Stimulated activated CD4-positive, alpha-beta T cell treated with anti-CD3 and anti-CD28 coated beads, Interleukin-1b, Interleukin-23, amount 100 ng/mL, for 1 hour (primary cell): ENCODE data around the gene ATG13.

ENCODE experiments used
- DNase-seq, 2 donors: peaks; one replicate each; pipeline ENCODE4 v3.0.0-alpha.2; 2020; ENCODE audit warnings: low read depth in 2 of 2

ATG13 gene

GRCh38 chr11:46607516-46607915 is 9.8 kb upstream of the ATG13 start:
- DNase-seq: no peak

- DNase-seq: no peak
Observed at GRCh38 chr11:46609386-46609785, 8.0 kb upstream of the ATG13 start.

- DNase-seq: no peak
Observed at GRCh38 chr11:46611526-46612304, 5.6 kb upstream of the ATG13 start.

DNA sequence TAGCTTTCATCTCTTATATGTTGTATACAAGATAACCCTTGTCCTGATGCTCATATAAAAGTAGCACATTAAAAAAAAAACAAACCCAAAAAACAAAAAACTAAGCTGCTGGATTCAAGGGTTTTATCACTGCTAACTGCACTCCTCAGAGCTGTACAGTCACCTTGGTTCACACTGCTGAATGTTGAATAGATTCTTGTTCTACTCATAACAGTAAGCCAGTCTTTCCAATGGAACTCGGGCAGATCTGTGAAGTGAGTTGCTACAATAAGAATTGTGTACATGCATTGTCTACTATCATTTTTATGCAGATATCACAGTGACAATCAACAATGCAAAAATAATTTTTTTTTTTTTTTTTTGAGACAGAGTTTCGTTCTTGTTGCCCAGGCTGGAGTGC is 5.0 kb upstream of the ATG13 start:
- DNase-seq: no peak

- DNase-seq: no peak
Observed at GRCh38 chr11:46615756-46616155, 1.6 kb upstream of the ATG13 start.

GRCh38 chr11:46616551-46617133 is 711 bp upstream of the ATG13 start:
- no peak for DNase-seq

GRCh38 chr11:46617972-46618314 is 590 bp downstream of the ATG13 start:
- DNase-seq: no peak

- no peak for DNase-seq
Observed at GRCh38 chr11:46618837-46619236, 1.5 kb downstream of the ATG13 start.

GRCh38 chr11:46625406-46625805 is 8.1 kb downstream of the ATG13 start:
- DNase-seq: no peak

GRCh38 chr11:46628961-46629360 is 11.6 kb downstream of the ATG13 start:
- DNase-seq: no peak

GRCh38 chr11:46630237-46630636 is 12.9 kb downstream of the ATG13 start:
- no peak for DNase-seq

DNA sequence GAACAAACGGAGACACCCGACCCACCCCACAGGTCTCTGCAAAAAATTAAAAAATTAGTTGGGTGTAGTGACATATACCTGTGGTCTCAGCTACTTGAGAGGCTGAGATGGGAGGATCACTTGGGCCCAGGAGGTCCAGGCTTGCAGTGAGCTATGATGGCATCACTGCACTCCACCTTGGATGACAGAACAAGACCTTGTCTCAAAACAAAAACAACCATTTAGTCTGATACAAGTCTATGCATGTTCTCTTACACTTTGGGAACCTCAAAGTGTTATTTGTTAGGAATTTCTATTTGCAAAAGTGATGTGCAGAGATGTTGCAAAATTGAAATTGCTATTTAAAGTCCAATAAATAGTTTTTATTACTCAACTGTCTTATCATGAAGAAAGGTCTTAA is 14.3 kb downstream of the ATG13 start:
- DNase-seq: no peak

GRCh38 chr11:46632502-46632901 is 15.1 kb downstream of the ATG13 start:
- DNase-seq: no peak

DNA sequence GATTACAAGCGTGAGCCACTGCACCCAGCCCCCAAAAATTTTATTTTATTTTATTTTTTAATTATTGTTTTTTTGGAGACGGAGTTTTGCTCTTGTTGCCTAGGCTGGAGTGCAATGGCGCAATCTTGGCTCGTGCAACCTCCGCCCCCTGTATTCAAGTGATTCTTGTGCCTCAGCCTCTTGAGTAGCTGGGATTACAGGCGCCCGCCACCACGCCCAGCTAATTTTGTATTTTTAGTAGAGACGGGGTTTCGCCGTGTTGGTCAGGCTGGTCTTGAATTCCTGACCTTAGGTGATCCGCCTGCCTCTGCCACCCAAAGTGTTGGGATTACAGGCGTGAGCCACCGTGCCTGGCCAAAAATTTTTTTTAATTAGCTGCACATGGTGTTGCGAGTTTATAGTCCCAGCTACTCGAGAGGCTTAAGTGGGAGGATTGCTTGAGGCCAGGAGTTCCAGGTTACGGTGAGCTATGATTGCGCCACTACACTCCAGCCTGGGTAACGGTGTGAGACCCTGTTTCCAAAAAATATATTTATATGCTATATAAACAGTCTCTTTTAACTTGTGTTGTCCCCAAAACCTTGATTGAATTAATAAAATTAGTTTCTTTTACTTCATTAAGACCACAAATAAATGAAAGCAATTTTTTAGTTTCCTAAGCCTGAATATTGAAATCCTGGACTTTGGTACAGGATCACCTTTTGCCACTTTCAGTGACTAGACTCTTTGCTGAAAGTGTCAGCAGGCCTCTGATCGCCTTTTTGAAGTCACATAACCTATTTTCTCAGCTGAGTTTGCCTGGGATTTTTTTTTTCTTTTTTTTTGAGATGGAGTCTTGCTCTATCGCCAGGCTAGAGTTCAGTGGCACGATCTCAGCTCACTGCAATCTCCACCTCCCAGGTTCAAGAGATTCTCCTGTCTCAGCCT is 16.2 kb downstream of the ATG13 start:
- DNase-seq: no peak

- no peak for DNase-seq
Observed at GRCh38 chr11:46635557-46636139, 18.3 kb downstream of the ATG13 start.

GRCh38 chr11:46637546-46637945 is 20.2 kb downstream of the ATG13 start:
- DNase-seq: no peak

- DNase-seq: no peak
Observed at GRCh38 chr11:46639197-46639839, 22.0 kb downstream of the ATG13 start.

- no peak for DNase-seq
Observed at GRCh38 chr11:46640036-46640788, 22.9 kb downstream of the ATG13 start.

DNA sequence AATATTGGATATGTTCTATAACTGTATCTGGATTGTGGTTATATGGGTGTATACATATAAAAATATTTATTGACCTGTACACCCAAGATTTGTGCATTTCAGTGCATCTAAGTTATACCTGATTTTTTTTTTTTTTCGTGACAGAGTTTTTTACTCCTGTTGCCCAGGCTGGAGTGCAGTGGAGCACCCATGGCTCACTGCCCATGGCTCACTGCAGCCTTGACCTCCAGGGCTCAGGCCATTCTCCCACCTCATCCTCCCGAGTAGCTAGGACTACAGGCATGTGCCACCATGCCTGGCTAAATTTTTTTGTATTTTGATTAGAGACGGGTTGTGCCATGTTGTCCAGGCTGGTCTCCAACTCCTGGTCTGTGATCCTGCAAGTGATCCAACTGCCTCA is 24.3 kb downstream of the ATG13 start:
- no peak for DNase-seq

GRCh38 chr11:46642627-46643335 is 25.4 kb downstream of the ATG13 start:
- no peak for DNase-seq
